ENCODE measurements around the gene TMEM30B. TPM values are rescaled to one million over a fixed set of nuclear protein-coding genes. Genes with fewer than 3 reads are reported as not detected.

TMEM30B gene
- total RNA-seq, 1 experiment from 2014 or later, result 0.12 TPM

DNA sequence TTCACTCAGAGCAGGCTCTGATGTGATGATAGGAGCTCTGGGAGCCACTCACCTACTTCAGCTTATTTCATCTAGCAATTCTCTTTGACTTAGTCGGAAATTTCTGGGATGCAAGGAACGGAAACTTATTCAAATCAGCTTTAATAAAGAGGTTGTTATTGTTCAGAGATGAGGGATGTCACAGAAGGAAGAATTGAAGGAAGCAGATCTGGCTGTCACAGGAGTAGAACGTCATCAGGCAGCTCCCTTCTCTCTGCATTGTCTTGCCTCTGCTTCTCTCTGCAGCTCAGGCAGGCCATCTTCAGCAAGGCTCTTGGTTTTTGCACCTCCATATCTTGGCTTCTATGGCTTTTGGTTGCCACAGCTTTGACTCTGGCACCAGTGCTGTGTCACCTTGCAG lies 7.6 kb upstream of the TMEM30B start:
- intact Hi-C loops (cut with micrococcal nuclease), result no loop called here
- DNase-seq (ENCODE audit: low read depth, low spot score), result no peak
- POLR2A ChIA-PET, result no interaction called here
- Histone ChIP-seq H3K9me2 (ENCODE audit: insufficient read depth) (no peaks in the 10 kb centered on the region), H2AFZ (ENCODE audit: low read depth, low read length, poor library complexity, severe bottlenecking) (no peak overlapping the region), H3K4me1 (ENCODE audit: control insufficient read depth in 1 of 2, insufficient read depth in 2 of 2, low read length in 2 of 2) (peaks cover 0 to 9% of the 10 kb centered on the region in 2 experiments; a peak in 1 of 4 replicates), H3K36me3 (ENCODE audit: control insufficient read depth in 1 of 2, insufficient read depth in 2 of 2, low read length in 2 of 2) (no peaks in the 10 kb centered on the region), H3K79me2 (ENCODE audit: insufficient read depth, low read length) (no peaks in the 10 kb centered on the region), H4K20me1 (ENCODE audit: insufficient read depth) (no peaks in the 10 kb centered on the region), H3K9me3 (ENCODE audit: control insufficient read depth in 1 of 2, insufficient read depth in 1 of 2, low read depth in 1 of 2, low read length in 2 of 2) (no peaks in the 10 kb centered on the region), H3K9ac (ENCODE audit: low read length) (no peak overlapping the region), H3K27me3 (ENCODE audit: insufficient read depth, low read length) (no peaks in the 10 kb centered on the region), H3K4me2 (ENCODE audit: low read length) (no peak overlapping the region), H3K4me3 (replicated peaks in 1 of 2; ENCODE audit: low read depth in 1 of 2, low read length in 2 of 2) (no peak overlapping the region), H3K27ac (ENCODE audit: low read depth, low read length) (no peak overlapping the region)
- RAD21 ChIA-PET (ENCODE audit: low non-redundant PET in 1 of 2, low total read pairs in 2 of 2, uncharacterized antibody in 2 of 2, unreplicated experiment in 2 of 2), result no interaction called here
- BruUV-seq (replicated peaks), result no TSS peak
- ATAC-seq, result no peak
- TF ChIP-seq POLR2AphosphoS5 (IDR thresholded peaks at IDR 0.05; ENCODE audit: low read depth, low read length) (no peak), FOSL1 (IDR thresholded peaks at IDR 0.05; ENCODE audit: low read depth) (no peak), SIN3A (IDR thresholded peaks at IDR 0.05; ENCODE audit: low read depth) (no peak), ELF1 (IDR thresholded peaks at IDR 0.05; ENCODE audit: borderline replicate concordance, low read depth) (no peak), EGR1 (IDR thresholded peaks at IDR 0.05; ENCODE audit: low read depth) (no peak), CBX3 (IDR thresholded peaks at IDR 0.05; ENCODE audit: low read depth) (no peak), ZNF274 (IDR thresholded peaks at IDR 0.05; ENCODE audit: low read depth, low read length) (no peak), ZFX (IDR thresholded peaks at IDR 0.05) (no peak), YY1 (IDR thresholded peaks at IDR 0.05; ENCODE audit: extremely low read depth, insufficient replicate concordance, low read depth, low read length) (no peak), EZH2phosphoT487 (IDR thresholded peaks at IDR 0.05; ENCODE audit: borderline replicate concordance) (no peak), TCF7L2 (IDR thresholded peaks at IDR 0.05; ENCODE audit: borderline replicate concordance, extremely low read depth, insufficient read depth, insufficient read length) (no peak), POLR2A (IDR thresholded peaks at IDR 0.05; ENCODE audit: borderline replicate concordance, extremely low read depth, insufficient read depth, insufficient read length) (no peak), EZH2 (IDR thresholded peaks at IDR 0.05) (no peak), CEBPB (IDR thresholded peaks at IDR 0.05; ENCODE audit: low read depth) (no peak), JUND (IDR thresholded peaks at IDR 0.05) (no peak), SP1 (IDR thresholded peaks at IDR 0.05; ENCODE audit: low read depth) (no peak)
- TF ChIP-seq, protein P1, sequence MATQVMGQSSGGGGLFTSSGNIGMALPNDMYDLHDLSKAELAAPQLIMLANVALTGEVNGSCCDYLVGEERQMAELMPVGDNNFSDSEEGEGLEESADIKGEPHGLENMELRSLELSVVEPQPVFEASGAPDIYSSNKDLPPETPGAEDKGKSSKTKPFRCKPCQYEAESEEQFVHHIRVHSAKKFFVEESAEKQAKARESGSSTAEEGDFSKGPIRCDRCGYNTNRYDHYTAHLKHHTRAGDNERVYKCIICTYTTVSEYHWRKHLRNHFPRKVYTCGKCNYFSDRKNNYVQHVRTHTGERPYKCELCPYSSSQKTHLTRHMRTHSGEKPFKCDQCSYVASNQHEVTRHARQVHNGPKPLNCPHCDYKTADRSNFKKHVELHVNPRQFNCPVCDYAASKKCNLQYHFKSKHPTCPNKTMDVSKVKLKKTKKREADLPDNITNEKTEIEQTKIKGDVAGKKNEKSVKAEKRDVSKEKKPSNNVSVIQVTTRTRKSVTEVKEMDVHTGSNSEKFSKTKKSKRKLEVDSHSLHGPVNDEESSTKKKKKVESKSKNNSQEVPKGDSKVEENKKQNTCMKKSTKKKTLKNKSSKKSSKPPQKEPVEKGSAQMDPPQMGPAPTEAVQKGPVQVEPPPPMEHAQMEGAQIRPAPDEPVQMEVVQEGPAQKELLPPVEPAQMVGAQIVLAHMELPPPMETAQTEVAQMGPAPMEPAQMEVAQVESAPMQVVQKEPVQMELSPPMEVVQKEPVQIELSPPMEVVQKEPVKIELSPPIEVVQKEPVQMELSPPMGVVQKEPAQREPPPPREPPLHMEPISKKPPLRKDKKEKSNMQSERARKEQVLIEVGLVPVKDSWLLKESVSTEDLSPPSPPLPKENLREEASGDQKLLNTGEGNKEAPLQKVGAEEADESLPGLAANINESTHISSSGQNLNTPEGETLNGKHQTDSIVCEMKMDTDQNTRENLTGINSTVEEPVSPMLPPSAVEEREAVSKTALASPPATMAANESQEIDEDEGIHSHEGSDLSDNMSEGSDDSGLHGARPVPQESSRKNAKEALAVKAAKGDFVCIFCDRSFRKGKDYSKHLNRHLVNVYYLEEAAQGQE (IDR thresholded peaks at IDR 0.05; ENCODE audit: low read depth), result no peak
- TF ChIP-seq, protein P2, sequence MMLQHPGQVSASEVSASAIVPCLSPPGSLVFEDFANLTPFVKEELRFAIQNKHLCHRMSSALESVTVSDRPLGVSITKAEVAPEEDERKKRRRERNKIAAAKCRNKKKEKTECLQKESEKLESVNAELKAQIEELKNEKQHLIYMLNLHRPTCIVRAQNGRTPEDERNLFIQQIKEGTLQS (IDR thresholded peaks at IDR 0.05), result no peak
- TF ChIP-seq, protein P3, sequence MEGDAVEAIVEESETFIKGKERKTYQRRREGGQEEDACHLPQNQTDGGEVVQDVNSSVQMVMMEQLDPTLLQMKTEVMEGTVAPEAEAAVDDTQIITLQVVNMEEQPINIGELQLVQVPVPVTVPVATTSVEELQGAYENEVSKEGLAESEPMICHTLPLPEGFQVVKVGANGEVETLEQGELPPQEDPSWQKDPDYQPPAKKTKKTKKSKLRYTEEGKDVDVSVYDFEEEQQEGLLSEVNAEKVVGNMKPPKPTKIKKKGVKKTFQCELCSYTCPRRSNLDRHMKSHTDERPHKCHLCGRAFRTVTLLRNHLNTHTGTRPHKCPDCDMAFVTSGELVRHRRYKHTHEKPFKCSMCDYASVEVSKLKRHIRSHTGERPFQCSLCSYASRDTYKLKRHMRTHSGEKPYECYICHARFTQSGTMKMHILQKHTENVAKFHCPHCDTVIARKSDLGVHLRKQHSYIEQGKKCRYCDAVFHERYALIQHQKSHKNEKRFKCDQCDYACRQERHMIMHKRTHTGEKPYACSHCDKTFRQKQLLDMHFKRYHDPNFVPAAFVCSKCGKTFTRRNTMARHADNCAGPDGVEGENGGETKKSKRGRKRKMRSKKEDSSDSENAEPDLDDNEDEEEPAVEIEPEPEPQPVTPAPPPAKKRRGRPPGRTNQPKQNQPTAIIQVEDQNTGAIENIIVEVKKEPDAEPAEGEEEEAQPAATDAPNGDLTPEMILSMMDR (IDR thresholded peaks at IDR 0.05 in 2 of 3, conservative IDR thresholded peaks at IDR 0.05 in 1 of 3; ENCODE audit: borderline replicate concordance in 1 of 3, insufficient read depth in 1 of 3, low read depth in 2 of 3, low read length in 2 of 3), result no peak
- TF ChIP-seq, protein P4, sequence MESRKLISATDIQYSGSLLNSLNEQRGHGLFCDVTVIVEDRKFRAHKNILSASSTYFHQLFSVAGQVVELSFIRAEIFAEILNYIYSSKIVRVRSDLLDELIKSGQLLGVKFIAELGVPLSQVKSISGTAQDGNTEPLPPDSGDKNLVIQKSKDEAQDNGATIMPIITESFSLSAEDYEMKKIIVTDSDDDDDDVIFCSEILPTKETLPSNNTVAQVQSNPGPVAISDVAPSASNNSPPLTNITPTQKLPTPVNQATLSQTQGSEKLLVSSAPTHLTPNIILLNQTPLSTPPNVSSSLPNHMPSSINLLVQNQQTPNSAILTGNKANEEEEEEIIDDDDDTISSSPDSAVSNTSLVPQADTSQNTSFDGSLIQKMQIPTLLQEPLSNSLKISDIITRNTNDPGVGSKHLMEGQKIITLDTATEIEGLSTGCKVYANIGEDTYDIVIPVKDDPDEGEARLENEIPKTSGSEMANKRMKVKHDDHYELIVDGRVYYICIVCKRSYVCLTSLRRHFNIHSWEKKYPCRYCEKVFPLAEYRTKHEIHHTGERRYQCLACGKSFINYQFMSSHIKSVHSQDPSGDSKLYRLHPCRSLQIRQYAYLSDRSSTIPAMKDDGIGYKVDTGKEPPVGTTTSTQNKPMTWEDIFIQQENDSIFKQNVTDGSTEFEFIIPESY (IDR thresholded peaks at IDR 0.05; ENCODE audit: extremely low read depth, insufficient replicate concordance, low read length), result no peak
- CTCF ChIA-PET, result interaction anchor here (1.2 kb wide), 1 partner anchor 939 kb away, joined by 3 read pairs; no protein-coding TSS in a partner anchor

All from HCT116 (cell line).